HG02798 (cell line): ENCODE measurements around the gene MBNL1.
A peak's percentile ranks its signal among the peaks of the same experiment; 100 is the strongest.

ENCODE experiments used
- ATAC-seq: cut with Tn5 transposase; IDR thresholded peaks from one replicate; pipeline ENCODE4 v1.9.1; 2021; ENCODE audit warnings: mild to moderate bottlenecking; ENCODE audit not compliant: unreplicated experiment, poor library complexity

Gene MBNL1

GRCh38 chr3:152505926-152506325, 237.2 kb downstream of the MBNL1 start:
- peak; percentile 97 for ATAC-seq

- no peak for ATAC-seq
These were observed 240.0 kb downstream of the MBNL1 start for GRCh38 chr3:152508705-152509104.

- ATAC-seq: peak; percentile 80
These were observed 243.2 kb downstream of the MBNL1 start for GRCh38 chr3:152511904-152512303.

- no peak for ATAC-seq
These were observed 244.7 kb downstream of the MBNL1 start for GRCh38 chr3:152513301-152513960.
